CD4-positive, alpha-beta T cell treated with Interleukin-17A for 4 hours (primary cell): ENCODE data around the gene S100PBP.
A peak's percentile ranks its signal among the peaks of the same experiment; 100 is the strongest.

Experiments
- DNase-seq: peaks from one replicate; pipeline ENCODE4 v3.0.0-alpha.2; 2020; ENCODE audit warnings: mixed read lengths

S100PBP gene

GRCh38 chr1:32817159-32817814, at the start of gene S100PBP, which contains the start of gene YARS1:
S100PBP (plus strand) TSS chr1:32817653; CDS start chr1:32826100, 8,447 bp downstream.
YARS1 (minus strand) TSS chr1:32817358; CDS start chr1:32817244, 114 bp downstream.
- DNase-seq: peak; percentile 100

GRCh38 chr1:32768110-32768850, 49.2 kb upstream of the S100PBP start:
- no peak for DNase-seq

DNA sequence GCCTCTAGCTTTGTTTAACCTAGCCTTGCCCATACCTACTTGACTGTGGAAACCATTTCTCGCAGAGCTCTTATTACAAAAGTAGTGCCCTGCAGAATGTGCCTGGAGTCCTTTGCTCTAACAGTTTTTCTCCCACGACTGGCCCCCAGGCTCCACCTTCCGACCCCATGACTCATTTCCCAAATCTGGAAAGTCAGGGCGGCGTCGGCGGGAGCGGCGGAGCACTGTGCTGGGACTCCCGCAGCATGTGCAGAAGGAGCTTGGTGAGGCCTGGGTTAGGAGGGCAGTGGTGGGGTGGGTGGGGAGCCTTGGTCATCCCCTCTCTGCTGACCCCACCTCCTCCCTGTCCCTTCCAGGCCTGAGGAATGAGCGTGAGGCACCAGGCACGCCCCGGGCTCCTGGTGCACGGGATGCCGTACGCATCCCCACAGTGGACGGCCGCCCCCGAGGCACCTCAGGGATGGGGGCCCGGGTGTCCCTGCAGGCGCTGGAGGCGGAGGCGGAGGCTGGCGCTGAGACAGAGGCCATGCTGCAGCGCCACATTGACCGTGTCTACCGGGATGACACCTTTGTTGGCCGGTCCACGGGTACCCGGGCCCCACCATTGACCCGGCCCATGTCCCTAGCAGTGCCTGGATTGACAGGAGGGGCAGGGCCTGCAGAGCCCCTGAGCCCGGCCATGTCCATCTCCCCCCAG, 47.8 kb upstream of the S100PBP start:
- DNase-seq: no peak

GRCh38 chr1:32770221-32770731, 47.2 kb upstream of the S100PBP start:
- no peak for DNase-seq

GRCh38 chr1:32770741-32771548, 46.5 kb upstream of the S100PBP start:
- no peak for DNase-seq

DNA sequence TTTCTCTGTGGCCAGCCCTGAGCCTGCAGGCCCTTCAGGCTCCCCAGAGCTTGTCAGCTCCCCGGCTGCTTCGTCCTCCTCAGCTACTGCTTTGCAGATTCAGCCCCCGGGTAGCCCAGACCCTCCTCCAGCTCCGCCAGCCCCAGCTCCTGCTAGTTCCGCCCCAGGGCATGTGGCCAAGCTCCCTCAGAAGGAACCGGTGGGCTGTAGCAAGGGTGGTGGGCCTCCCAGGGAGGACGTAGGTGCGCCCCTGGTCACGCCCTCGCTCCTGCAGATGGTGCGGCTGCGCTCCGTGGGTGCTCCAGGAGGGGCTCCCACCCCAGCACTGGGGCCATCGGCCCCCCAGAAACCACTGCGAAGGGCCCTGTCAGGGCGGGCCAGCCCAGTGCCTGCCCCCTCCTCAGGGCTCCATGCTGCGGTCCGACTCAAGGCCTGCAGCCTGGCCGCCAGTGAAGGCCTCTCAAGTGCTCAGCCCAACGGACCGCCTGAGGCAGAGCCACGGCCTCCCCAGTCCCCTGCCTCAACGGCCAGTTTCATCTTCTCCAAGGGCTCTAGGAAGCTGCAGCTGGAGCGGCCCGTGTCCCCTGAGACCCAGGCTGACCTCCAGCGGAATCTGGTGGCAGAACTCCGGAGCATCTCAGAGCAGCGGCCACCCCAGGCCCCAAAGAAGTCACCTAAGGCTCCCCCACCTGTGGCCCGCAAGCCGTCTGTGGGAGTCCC, 45.7 kb upstream of the S100PBP start:
- DNase-seq: no peak

DNA sequence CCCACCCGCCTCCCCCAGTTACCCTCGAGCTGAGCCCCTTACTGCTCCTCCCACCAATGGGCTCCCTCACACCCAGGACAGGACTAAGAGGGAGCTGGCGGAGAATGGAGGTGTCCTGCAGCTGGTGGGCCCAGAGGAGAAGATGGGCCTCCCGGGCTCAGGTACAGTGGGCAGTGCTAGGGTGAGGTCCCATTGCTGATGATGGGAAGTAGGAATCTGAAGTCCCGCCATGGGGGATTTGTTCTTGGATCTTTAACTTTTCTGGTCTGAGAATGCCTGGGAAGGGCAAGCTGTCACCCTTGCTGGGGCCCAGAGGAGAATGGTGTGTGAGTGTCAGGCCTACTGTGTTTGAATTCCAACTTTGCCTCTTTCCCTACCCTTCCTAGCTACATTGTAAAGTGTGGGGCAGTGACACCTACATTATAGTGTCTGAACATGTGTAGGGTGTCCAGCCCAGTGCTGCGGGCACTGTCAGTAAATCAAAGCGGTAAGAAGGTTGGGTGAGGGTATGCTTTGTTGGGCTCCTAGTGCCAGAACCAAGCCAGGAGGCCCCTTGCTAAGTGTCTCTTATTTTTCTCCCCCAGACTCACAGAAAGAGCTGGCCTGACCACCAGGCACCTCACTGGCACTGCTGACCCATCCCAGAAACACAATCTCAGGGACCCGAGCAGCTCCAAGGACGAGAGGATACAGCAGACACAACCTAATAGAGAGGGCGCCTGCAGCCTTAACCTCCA, 45.0 kb upstream of the S100PBP start:
- DNase-seq: no peak

DNA sequence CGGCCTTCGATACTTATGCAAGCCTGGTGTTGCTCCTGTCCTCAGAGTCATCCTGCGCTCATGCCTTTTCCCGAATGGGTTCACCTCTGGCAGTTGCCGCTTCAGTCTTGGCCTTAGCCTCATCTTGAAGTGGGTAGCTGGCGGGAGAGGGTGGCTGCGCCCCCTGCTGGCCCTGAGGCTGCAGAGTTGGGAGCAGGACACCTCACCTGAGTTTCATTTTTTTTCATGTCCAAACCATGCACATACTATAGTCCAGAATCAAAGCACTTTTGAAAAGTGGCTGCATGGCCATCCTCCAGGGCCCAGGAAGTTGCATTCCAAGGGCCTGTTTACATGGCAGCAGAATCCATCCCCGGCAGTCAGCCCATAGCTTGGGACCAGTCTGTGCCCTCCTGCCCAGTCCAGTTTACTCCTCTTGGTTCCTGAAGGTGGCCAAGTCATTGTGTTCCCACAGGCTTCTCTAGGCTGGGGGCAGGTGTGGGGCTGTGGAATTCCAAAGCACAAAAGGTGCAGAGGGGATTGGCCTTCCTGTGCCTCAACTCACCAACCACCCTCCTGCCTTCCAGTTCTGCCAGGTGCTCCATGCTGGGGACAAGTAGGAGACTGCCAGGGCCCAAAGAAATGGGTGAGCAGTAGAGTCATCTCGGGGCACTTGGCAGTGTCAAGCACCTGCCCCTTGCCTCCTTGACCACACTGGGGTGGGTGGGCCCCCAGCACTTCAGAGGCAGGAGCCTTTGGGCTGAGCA, 44.3 kb upstream of the S100PBP start:
- peak; percentile 85 for DNase-seq

DNA sequence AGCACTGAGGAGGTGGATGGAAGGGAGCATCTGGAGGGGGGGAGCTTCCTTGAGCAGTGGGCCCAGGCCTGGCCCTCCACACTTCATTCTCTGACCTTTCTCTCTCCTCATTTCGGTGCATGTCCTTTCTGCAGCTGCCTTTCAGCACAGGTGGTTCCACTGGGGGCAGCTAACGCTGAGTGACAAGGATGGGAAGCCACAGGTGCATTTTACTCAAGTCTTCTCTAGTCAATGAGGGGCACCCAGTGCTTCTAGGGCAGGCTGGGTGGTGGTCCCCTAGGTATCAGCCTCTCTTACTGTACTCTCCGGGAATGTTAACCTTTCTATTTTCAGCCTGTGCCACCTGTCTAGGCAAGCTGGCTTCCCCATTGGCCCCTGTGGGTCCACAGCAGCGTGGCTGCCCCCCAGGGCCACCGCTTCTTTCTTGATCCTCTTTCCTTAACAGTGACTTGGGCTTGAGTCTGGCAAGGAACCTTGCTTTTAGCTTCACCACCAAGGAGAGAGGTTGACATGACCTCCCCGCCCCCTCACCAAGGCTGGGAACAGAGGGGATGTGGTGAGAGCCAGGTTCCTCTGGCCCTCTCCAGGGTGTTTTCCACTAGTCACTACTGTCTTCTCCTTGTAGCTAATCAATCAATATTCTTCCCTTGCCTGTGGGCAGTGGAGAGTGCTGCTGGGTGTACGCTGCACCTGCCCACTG, 43.5 kb upstream of the S100PBP start:
- DNase-seq: no peak

- no peak for DNase-seq
Measured at GRCh38 chr1:32774464-32774808, 43.0 kb upstream of the S100PBP start.

- DNase-seq: no peak
Measured at GRCh38 chr1:32774950-32775634, 42.4 kb upstream of the S100PBP start.

DNA sequence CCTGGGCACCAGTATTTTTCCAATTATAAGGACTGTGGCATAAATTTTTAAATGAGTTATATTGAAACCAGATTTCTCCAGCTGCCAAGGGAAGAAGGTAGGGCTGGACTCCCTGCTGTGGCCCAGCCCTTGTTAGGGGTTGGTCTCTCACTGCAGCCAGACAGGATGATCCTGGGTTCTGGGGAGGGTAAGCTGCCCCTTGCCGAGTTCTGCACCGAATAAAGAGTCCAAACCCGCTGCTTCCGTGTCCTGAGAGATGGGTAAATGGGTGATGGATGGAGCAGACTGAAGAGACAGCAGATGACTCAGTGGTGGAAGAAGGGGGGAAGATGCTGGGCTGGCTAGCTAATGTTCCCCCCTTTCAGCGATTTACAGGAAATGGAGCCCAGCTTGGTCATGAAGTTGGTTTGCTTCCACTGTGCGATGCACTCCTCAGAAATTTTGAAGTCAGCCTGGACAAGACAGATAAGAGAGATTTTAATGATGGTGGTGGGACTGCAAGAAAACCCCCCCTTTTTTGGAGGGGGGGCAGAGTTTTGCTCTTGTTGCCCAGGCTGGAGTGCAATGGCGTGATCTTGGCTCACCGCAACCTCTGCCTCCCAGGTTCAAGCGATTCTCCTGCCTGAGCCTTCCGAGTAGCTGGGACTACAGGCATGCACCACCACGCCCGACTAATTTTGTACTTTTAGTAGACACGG, 41.7 kb upstream of the S100PBP start:
- DNase-seq: no peak

- DNase-seq: no peak
Measured at GRCh38 chr1:32779242-32779641, 38.2 kb upstream of the S100PBP start.

DNA sequence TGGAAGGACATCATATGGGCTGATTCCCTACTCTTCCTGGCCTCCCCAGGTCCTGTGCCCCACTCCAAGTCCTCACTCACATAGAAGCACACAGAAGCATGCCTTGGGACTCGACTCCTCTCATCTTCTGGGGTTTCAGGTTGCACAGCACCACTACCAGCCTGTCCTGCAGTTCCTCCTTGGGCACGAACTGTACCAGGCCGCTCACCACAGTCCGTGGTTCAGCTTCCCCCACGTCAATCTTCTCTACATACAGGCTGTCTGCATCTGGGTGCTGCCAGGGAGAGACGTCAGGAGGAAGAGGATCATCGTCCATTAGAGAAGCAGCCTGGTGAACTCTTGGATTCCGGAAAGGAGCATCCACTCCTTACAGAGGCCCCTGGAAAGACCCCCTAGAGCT, 37.4 kb upstream of the S100PBP start:
- no peak for DNase-seq

DNA sequence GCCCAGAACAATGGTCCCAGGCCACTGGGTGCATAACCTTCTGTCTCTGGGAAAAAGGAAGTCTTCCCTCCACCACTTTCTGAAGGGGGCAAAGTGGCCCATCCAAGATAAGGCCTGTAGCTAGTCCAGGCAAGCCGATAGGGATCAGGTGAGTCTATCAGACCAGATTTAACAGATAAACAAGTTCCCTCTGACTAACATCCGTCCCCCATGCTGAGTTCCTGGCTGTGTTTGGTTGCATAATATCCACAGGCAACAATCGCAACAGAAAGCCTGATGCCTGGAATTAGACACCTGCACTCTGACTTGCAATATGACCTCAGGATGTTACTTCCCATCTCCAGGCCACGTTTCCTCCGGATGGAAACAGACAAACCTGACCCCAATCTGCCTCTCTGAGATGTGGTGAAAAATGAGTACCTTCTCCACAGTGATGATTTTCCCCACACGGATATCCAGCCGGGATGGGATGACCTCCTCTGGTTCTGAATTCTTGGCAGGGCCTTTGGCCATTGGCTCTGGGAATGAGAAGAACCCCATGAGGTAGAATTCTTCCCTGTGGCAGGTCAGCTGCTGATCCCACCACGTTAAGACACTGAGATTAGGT, 36.7 kb upstream of the S100PBP start:
- DNase-seq: no peak

DNA sequence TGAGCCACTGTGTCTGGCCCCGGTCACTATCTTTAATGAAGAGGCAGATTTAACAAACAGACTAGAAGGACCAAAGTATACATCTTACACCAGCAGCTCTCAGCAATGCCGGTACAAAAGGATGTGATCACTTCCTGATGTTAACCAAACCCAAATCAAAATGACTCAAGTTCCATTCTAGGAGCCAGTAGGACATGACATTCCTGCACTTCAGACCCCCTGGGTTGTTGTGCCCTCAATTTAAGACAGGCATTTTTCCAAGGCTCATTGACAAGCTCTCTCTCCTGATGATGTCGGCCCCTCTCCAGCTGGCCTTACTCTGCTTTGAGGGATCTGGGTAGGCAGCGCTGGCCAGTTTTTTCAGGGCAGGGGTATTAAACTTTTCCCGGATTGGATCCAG, 35.4 kb upstream of the S100PBP start:
- no peak for DNase-seq

DNA sequence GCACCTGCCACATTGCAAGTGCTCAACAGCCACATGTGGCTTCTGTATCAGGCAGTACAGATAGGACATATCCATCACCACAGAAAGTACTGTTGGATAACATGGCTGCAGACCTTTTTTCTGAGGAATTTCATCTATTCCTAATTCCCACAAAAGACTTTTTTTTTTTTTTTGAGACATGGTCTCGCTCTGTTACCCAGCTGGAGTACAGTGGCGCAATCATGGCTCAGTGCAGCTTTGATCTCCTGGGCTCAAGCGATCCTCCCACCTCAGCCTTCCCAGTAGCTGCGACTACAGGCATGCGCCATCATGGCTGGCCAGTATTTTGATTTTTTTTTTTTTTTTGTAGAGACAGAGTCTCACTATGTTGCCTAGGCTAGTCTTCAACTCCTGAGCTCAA, 33.6 kb upstream of the S100PBP start:
- DNase-seq: no peak

GRCh38 chr1:32784817-32785216, 32.6 kb upstream of the S100PBP start:
- no peak for DNase-seq
